ENCODE measurements around the gene TIGD1.

GRCh38 chr2:232547991-232548390, 2.4 kb downstream of the TIGD1 start:
- TF ChIP-seq POLR2A (IDR thresholded peaks at IDR 0.05; ENCODE audit: low read depth, low read length) (no peak), TAF1 (IDR thresholded peaks at IDR 0.05; ENCODE audit: borderline replicate concordance, low read depth, low read length) (no peak)
